H1 (cell line): ENCODE data around the gene BMPR1A. TPM values are rescaled to one million over a fixed set of nuclear protein-coding genes. Genes with fewer than 3 reads are reported as not detected.

Source experiments
- CTCF ChIA-PET: fragments of 300-600 bp; sonication (Branson Sonifier 250); formaldehyde crosslinking; loops from one replicate; lab custom pipeline; 2021; ENCODE audit not compliant: partially characterized antibody; lab: Charles Lee
- POLR2A ChIA-PET: fragments of 300-600 bp; sonication (Branson Sonifier 250); formaldehyde crosslinking; loops from one replicate; lab custom pipeline; 2021; ENCODE audit warnings: inconsistent platforms; ENCODE audit not compliant: partially characterized antibody; lab: Charles Lee
- DNase-seq, 2 experiments: peaks; one replicate each; pipeline versions ENCODE4 v3.0.0 to v3.0.0-alpha.2; 2010 to 2022; ENCODE audit warnings: low spot score in 2 of 2, low read depth in 1 of 2, mixed read lengths in 1 of 2
- FAIRE-seq: peaks from 2 replicates; lab custom pipeline; 2011; peaks lifted over from hg19 to GRCh38; lab: Jason Lieb, UNC
- H2AFZ ChIP-seq: 2 replicates; pipeline ENCODE4 v1.8.1; 2012; ENCODE audit warnings: low read length, inconsistent platforms
- H2AK5ac ChIP-seq: 2 replicates; pipeline ENCODE4 v1.6.1; 2013; ENCODE audit warnings: low read depth, low read length
- H2BK120ac ChIP-seq: replicated peaks from 2 replicates; pipeline ENCODE3; 2013; ENCODE audit warnings: low read depth, low read length, inconsistent platforms
- H2BK12ac ChIP-seq: 2 replicates; pipeline ENCODE4 v1.6.1; 2013; ENCODE audit warnings: low read depth, low read length
- H2BK15ac ChIP-seq: 2 replicates; pipeline ENCODE4 v1.6.1; 2013; ENCODE audit warnings: low read length
- H2BK20ac ChIP-seq: 2 replicates; pipeline ENCODE4 v1.6.1; 2013; ENCODE audit warnings: low read length
- H2BK5ac ChIP-seq: 2 replicates; pipeline ENCODE4 v1.6.1; 2013; ENCODE audit warnings: low read depth, low read length
- H3K14ac ChIP-seq: 2 replicates; pipeline ENCODE4 v1.6.1; 2013; ENCODE audit warnings: inconsistent platforms; ENCODE audit not compliant: insufficient read length
- H3K18ac ChIP-seq: 2 replicates; pipeline ENCODE4 v1.6.1; 2013; ENCODE audit warnings: low read length; ENCODE audit errors: extremely low read depth
- H3K23ac ChIP-seq: 2 replicates; pipeline ENCODE4 v1.6.1; 2013; ENCODE audit warnings: inconsistent platforms; ENCODE audit not compliant: insufficient read length
- H3K23me2 ChIP-seq: 2 replicates; pipeline ENCODE4 v1.6.1; 2013; ENCODE audit warnings: low read depth, low read length
- H3K27ac ChIP-seq: 2 replicates; pipeline ENCODE4 v1.6.1; 2011; ENCODE audit warnings: low read depth, low read length, inconsistent platforms
- H3K27me3 ChIP-seq, 4 experiments: replicated peaks in 1 of 4; 1 replicate in 1 of 4; 2 replicates in 3 of 4; pipeline versions ENCODE4 v1.6.1 to v1.8.1; 2011 to 2013; ENCODE audit warnings: low read length in 3 of 4, mild to moderate bottlenecking in 3 of 4, inconsistent platforms in 2 of 4, mixed read lengths in 2 of 4, moderate library complexity in 1 of 4; ENCODE audit not compliant: control insufficient read depth in 3 of 4, insufficient read depth in 3 of 4; ENCODE audit errors: extremely low read depth in 1 of 4
- H3K36me3 ChIP-seq, 4 experiments: 2 replicates each; pipeline versions ENCODE4 v1.6.1 to v1.8.1; 2011 to 2013; ENCODE audit warnings: mild to moderate bottlenecking in 4 of 4, low read length in 3 of 4, moderate library complexity in 2 of 4, control low read depth in 1 of 4, inconsistent platforms in 1 of 4; ENCODE audit not compliant: insufficient read depth in 4 of 4, control insufficient read depth in 2 of 4
- H3K4ac ChIP-seq: replicated peaks from 2 replicates; pipeline ENCODE3; 2013; ENCODE audit warnings: low read length, low read depth, mixed read lengths, inconsistent platforms; ENCODE audit not compliant: insufficient read length
- H3K4me1 ChIP-seq, 4 experiments: replicated peaks in 1 of 4; 1 replicate in 1 of 4; 2 replicates in 3 of 4; pipeline versions ENCODE4 v1.6.1 to v1.8.1; 2011 to 2013; ENCODE audit warnings: low read length in 3 of 4, inconsistent platforms in 2 of 4, mixed read lengths in 1 of 4; ENCODE audit not compliant: insufficient read depth in 4 of 4, control insufficient read depth in 3 of 4
- H3K4me2 ChIP-seq, 2 experiments: 2 replicates each; pipeline versions ENCODE4 v1.6.1 to v1.8.1; 2011 to 2013; ENCODE audit warnings: low read depth in 2 of 2, low read length in 2 of 2, control low read depth in 1 of 2, inconsistent platforms in 1 of 2, mild to moderate bottlenecking in 1 of 2; ENCODE audit not compliant: insufficient read depth in 1 of 2
- H3K4me3 ChIP-seq, 4 experiments: fragments of 200-600, 300-600 bp in 1 of 4; sonication (generic), shearing (Covaris generic), sonication (Bioruptor Twin) in 1 of 4; 2 replicates each; pipeline versions ENCODE4 v1.5.1 to v1.8.1; 2011 to 2016; ENCODE audit warnings: low read length in 4 of 4, low read depth in 3 of 4, control low read depth in 2 of 4, inconsistent platforms in 2 of 4, mild to moderate bottlenecking in 2 of 4, mixed read lengths in 1 of 4, moderate library complexity in 1 of 4; ENCODE audit not compliant: insufficient read depth in 2 of 4; ENCODE audit errors: extremely low read depth in 1 of 4
- H3K56ac ChIP-seq: replicated peaks from 2 replicates; pipeline ENCODE3; 2013; ENCODE audit warnings: low read depth, mild to moderate bottlenecking, mixed read lengths, low read length, inconsistent platforms; ENCODE audit not compliant: insufficient read length
- H3K79me1 ChIP-seq: 2 replicates; pipeline ENCODE4 v1.6.1; 2013; ENCODE audit warnings: low read depth, low read length, control low read depth
- H3K79me2 ChIP-seq, 2 experiments: 2 replicates each; pipeline versions ENCODE4 v1.6.1 to v1.8.1; 2012 to 2013; ENCODE audit warnings: low read length in 2 of 2, mild to moderate bottlenecking in 2 of 2, inconsistent platforms in 1 of 2; ENCODE audit not compliant: insufficient read depth in 2 of 2, control insufficient read depth in 1 of 2
- H3K9ac ChIP-seq, 4 experiments: replicated peaks in 1 of 4; 1 replicate in 1 of 4; 2 replicates in 3 of 4; pipeline versions ENCODE4 v1.6.1 to v1.8.1; 2011 to 2013; ENCODE audit warnings: low read depth in 3 of 4, low read length in 3 of 4, control low read depth in 2 of 4, mild to moderate bottlenecking in 2 of 4, moderate library complexity in 2 of 4, inconsistent platforms in 1 of 4; ENCODE audit errors: extremely low read depth in 1 of 4
- H3K9me3 ChIP-seq, 2 experiments: 2 replicates each; pipeline versions ENCODE4 v1.6.1 to v1.8.1; 2012 to 2013; ENCODE audit warnings: mild to moderate bottlenecking in 2 of 2, moderate library complexity in 2 of 2, control low read depth in 1 of 2, inconsistent platforms in 1 of 2, low read depth in 1 of 2, low read length in 1 of 2, mixed read lengths in 1 of 2; ENCODE audit not compliant: insufficient read depth in 2 of 2
- H4K20me1 ChIP-seq, 2 experiments: replicated peaks in 1 of 2; 2 replicates each; pipeline versions ENCODE3 to v1.8.1; 2011 to 2013; ENCODE audit warnings: inconsistent platforms in 2 of 2, low read length in 2 of 2, mild to moderate bottlenecking in 1 of 2; ENCODE audit not compliant: insufficient read depth in 2 of 2, control insufficient read depth in 1 of 2
- H4K5ac ChIP-seq: 2 replicates; pipeline ENCODE4 v1.6.1; 2013; ENCODE audit warnings: low read length, low read depth, mixed read lengths, inconsistent platforms; ENCODE audit not compliant: insufficient read length
- H4K8ac ChIP-seq: 2 replicates; pipeline ENCODE4 v1.8.0; 2013; ENCODE audit warnings: mild to moderate bottlenecking, moderate library complexity, low read length, inconsistent platforms; ENCODE audit not compliant: insufficient read depth; ENCODE audit errors: extremely low read depth
- H4K91ac ChIP-seq: replicated peaks from 2 replicates; pipeline ENCODE3; 2013; ENCODE audit warnings: low read length, mixed read lengths, inconsistent platforms; ENCODE audit not compliant: insufficient read length
- GTF2F1 ChIP-seq: IDR thresholded peaks from 2 replicates; pipeline ENCODE4 v1.6.1; 2012; ENCODE audit warnings: low read depth, low read length, improper control_type of control experiment, borderline replicate concordance
- JUN ChIP-seq: IDR thresholded peaks from 2 replicates; pipeline ENCODE4 v1.6.1; 2011; ENCODE audit warnings: low read depth, mild to moderate bottlenecking, improper control_type of control experiment, low read length
- POLR2A ChIP-seq, 2 experiments: IDR thresholded peaks; 1 replicate in 1 of 2; 2 replicates in 1 of 2; pipeline ENCODE4 v1.6.1; 2011; ENCODE audit warnings: low read depth in 2 of 2, low read length in 2 of 2, mild to moderate bottlenecking in 2 of 2; ENCODE audit errors: control extremely low read depth in 1 of 2
- TCF12 ChIP-seq: IDR thresholded peaks from 2 replicates; pipeline ENCODE4 v1.6.1; 2011; ENCODE audit warnings: low read depth, mild to moderate bottlenecking, low read length
- YY1 ChIP-seq: IDR thresholded peaks from 2 replicates; pipeline ENCODE4 v1.6.1; 2011; ENCODE audit warnings: low read depth, mild to moderate bottlenecking, low read length
- WGBS, 2 experiments: shearing (Covaris generic) in 1 of 2; methylation state at CpG; one replicate each; pipeline versions ENCODE4 v1.1.6 to v1.1.7; 2013 to 2015; ENCODE audit warnings: low lambda C conversion rate in 2 of 2, mixed read lengths in 2 of 2, inconsistent platforms in 1 of 2, low coverage in 1 of 2, missing lambda C conversion rate in 1 of 2; ENCODE audit not compliant: insufficient replicate concordance in 2 of 2, insufficient coverage in 1 of 2, insufficient read length in 1 of 2; ENCODE audit errors: extremely low coverage in 1 of 2, missing lambda C conversion rate in 1 of 2; 5-methylcytosine and 5-hydroxymethylcytosine counted together
- polyA plus RNA-seq, 7 experiments: library from polyadenylated mRNA; depleted of rRNA in 3 of 7; stranded (reverse) in 5 of 7; unstranded in 2 of 7; fragments of >200 nt in 5 of 7; fragments of 200-250 nt in 2 of 7; gene quantifications; 1 replicate in 5 of 7; 2 replicates in 1 of 7; 4 replicates in 1 of 7; pipeline versions ENCODE4 v1.2.1 to v1.2.3, GENCODE V29; 2011 to 2013; ENCODE audit warnings: missing spikeins in 2 of 7, mixed read lengths in 2 of 7
- total RNA-seq: library from RNA; stranded (reverse); fragmentation: NEBNext Ultra II Directional; extraction: Animal tissue kit (Norgen Biotek cat#: 25700); gene quantifications from 2 replicates; pipeline ENCODE4 v1.2.1, GENCODE V29; 2021

BMPR1A gene
- total and polyA plus RNA-seq, 2 of the 8 experiments (the other 6 are each of a cell fraction or from before 2014, with no cell fraction given), result 34.4 to 129 TPM

- H2AFZ ChIP-seq, result no peak overlapping the region
- no peak overlapping the region for H3K4me3 ChIP-seq
- H3K4me2 ChIP-seq, result no peak overlapping the region
- no peak overlapping the region for H2BK12ac ChIP-seq
- no peak overlapping the region for H2BK15ac ChIP-seq
- H3K36me3 ChIP-seq, result no peaks in the 10 kb centered on the region
- peaks cover 0 to 4% (median 0%) of the 10 kb centered on the region in 4 experiments; a peak in 2 of 7 replicates for H3K4me1 ChIP-seq
- H3K14ac ChIP-seq, result no peak overlapping the region
- CTCF ChIA-PET, result interaction anchor here (0.9 to 3.1 kb wide), 11 partner anchors 8 to 166 kb away, joined by 3 to 17 read pairs (median 5); no protein-coding TSS in a partner anchor
- H3K79me2 ChIP-seq, result no peaks in the 10 kb centered on the region
- H2BK5ac ChIP-seq, result no peak overlapping the region
- H4K8ac ChIP-seq, result no peak overlapping the region
- POLR2A ChIA-PET, result interaction anchor here (1.1 to 3.1 kb wide), 6 partner anchors 10 to 23 kb away, joined by 3 to 12 read pairs (median 4); partner anchors contain the start of gene BMPR1A
- FAIRE-seq (no peak), DNase-seq (no peak)
- no peak overlapping the region for H3K27ac ChIP-seq
- no peak overlapping the region for H3K23ac ChIP-seq
- H3K27me3 ChIP-seq, result no peaks in the 10 kb centered on the region
- H3K79me1 ChIP-seq, result no peaks in the 10 kb centered on the region
- H4K20me1 ChIP-seq, result no peaks in the 10 kb centered on the region
- H3K18ac ChIP-seq, result no peak overlapping the region
- H2BK20ac ChIP-seq, result no peak overlapping the region
- no peak overlapping the region for H3K4ac ChIP-seq
- no peak overlapping the region for H2AK5ac ChIP-seq
- WGBS, 2 experiments, result 90% methylated on average over 4 of the region's 4 CpGs; no CpG with 5 or more reads in 1 of the 2 experiments
- H3K9ac ChIP-seq, result no peak overlapping the region
- H4K5ac ChIP-seq, result no peak overlapping the region
- H4K91ac ChIP-seq, result no peak overlapping the region
- no peaks in the 10 kb centered on the region for H3K9me3 ChIP-seq
- no peaks in the 10 kb centered on the region for H3K23me2 ChIP-seq
- no peak overlapping the region for H3K56ac ChIP-seq
- no peak overlapping the region for H2BK120ac ChIP-seq
- no peak for TF ChIP-seq POLR2A (IDR thresholded peaks at IDR 0.05; ENCODE audit: control extremely low read depth in 1 of 2, low read depth in 2 of 2, low read length in 2 of 2)
- TF ChIP-seq GTF2F1, result no peak
- no peak for TF ChIP-seq TCF12
- TF ChIP-seq YY1, result no peak
- no peak for TF ChIP-seq JUN
These were observed 22.0 kb upstream of the BMPR1A start for GRCh38 chr10:86734207-86734988.
